ENCODE measurements around the gene TTC33.

The TTC33 gene

DNA sequence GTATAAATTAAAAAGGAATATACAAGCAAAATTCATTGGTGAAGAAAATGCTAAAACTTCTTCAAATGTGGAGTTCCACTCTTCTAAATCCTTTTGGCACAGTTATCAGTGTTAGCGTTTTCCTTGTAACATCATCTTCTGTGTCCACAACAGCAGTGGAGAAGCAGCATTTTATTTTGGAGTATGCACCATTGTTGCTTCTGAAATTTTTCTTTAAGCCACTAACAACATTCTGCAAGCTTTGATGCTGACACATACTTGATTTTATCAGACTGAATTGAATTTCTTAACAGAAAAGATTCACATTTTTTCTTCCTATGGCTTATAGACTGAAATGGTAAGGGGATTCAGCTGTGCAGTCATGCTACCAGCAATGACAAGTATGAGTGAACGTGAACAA lies 136.8 kb downstream of the TTC33 start:
- no peak overlapping the region for H3K4ac ChIP-seq (ENCODE audit: low read depth, low read length)
- no peak overlapping the region for H3K18ac ChIP-seq (ENCODE audit: low read length)
- H3K79me1 ChIP-seq (ENCODE audit: low read length), result no peaks in the 10 kb centered on the region
- no peak overlapping the region for H3K4me3 ChIP-seq (ENCODE audit: low read depth, low read length)
- H3K23ac ChIP-seq (ENCODE audit: low read length), result no peak overlapping the region
- no peaks in the 10 kb centered on the region for H3K36me3 ChIP-seq (ENCODE audit: control insufficient read depth in 1 of 2, insufficient read depth in 2 of 2, low read length in 2 of 2)
- no peaks in the 10 kb centered on the region for H3K9me3 ChIP-seq (ENCODE audit: insufficient read depth, low read depth, low read length)
- no peak overlapping the region for H3K27ac ChIP-seq (ENCODE audit: low read depth, low read length)
- H4K91ac ChIP-seq (ENCODE audit: low read depth, low read length), result no peak overlapping the region
- no peak overlapping the region for H2BK5ac ChIP-seq (ENCODE audit: low read depth, low read length, poor library complexity)
- no peak overlapping the region for H2BK120ac ChIP-seq (ENCODE audit: insufficient read depth, low read length, poor library complexity)
- H2AFZ ChIP-seq (ENCODE audit: insufficient read depth, low read length, poor library complexity), result no peak overlapping the region
- peak in 1 of 2 donors; percentile 30 for DNase-seq
- H3K4me1 ChIP-seq (ENCODE audit: control insufficient read depth in 1 of 2, insufficient read depth in 2 of 2, low read length in 2 of 2), result peaks cover 0 to 1% of the 10 kb centered on the region in 2 experiments
- no peaks in the 10 kb centered on the region for H3K27me3 ChIP-seq (ENCODE audit: insufficient read depth, low read length)
- WGBS (ENCODE audit: extremely low coverage, insufficient coverage, insufficient read length), result no CpG with 5 or more reads among the region's 2 CpGs
- no peak overlapping the region for H2BK12ac ChIP-seq (ENCODE audit: low read length)
- H2AK5ac ChIP-seq (ENCODE audit: low read length), result no peak overlapping the region
- H3K9ac ChIP-seq (ENCODE audit: low read length), result no peak overlapping the region
- H3K14ac ChIP-seq (ENCODE audit: low read length), result no peak overlapping the region
- no peak overlapping the region for H4K8ac ChIP-seq (ENCODE audit: low read depth, low read length)
- no peak overlapping the region for H4K12ac ChIP-seq (ENCODE audit: low read depth, low read length)
- H3K4me2 ChIP-seq (ENCODE audit: low read length), result no peak overlapping the region
- H3K79me2 ChIP-seq (ENCODE audit: control insufficient read depth, insufficient read depth, low read length, poor library complexity), result no peaks in the 10 kb centered on the region

DNA sequence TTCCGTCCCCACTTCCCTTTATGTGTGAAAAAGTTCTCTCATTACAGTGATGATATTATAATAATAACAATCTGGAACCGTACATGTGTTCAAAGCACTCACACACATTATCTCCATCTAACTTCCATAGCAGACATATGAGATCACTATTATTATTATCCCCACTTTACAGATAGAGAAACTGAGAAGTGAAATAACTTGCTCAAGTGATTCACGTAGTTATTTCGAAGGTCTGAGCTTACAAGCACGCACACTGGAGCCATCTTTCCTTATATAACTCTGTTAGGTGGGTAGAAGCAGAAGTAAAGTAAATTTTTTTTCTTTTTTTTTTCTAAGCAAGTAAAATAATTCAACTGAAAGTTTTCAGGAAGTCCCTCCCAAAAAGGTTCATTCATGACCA lies 139.0 kb downstream of the TTC33 start:
- Histone ChIP-seq H2BK120ac (ENCODE audit: insufficient read depth, low read length, poor library complexity) (no peak overlapping the region), H2BK5ac (ENCODE audit: low read depth, low read length, poor library complexity) (no peak overlapping the region), H3K4me1 (ENCODE audit: control insufficient read depth in 1 of 2, insufficient read depth in 2 of 2, low read length in 2 of 2) (no peaks in the 10 kb centered on the region), H3K4ac (ENCODE audit: low read depth, low read length) (no peak overlapping the region), H3K79me1 (ENCODE audit: low read length) (no peaks in the 10 kb centered on the region), H2AK5ac (ENCODE audit: low read length) (no peak overlapping the region), H3K23ac (ENCODE audit: low read length) (no peak overlapping the region), H4K12ac (ENCODE audit: low read depth, low read length) (no peak overlapping the region), H2AFZ (ENCODE audit: insufficient read depth, low read length, poor library complexity) (no peak overlapping the region), H3K14ac (ENCODE audit: low read length) (no peak overlapping the region), H3K18ac (ENCODE audit: low read length) (no peak overlapping the region), H2BK12ac (ENCODE audit: low read length) (no peak overlapping the region), H3K27me3 (ENCODE audit: insufficient read depth, low read length) (no peaks in the 10 kb centered on the region), H3K79me2 (ENCODE audit: control insufficient read depth, insufficient read depth, low read length, poor library complexity) (no peaks in the 10 kb centered on the region), H3K27ac (ENCODE audit: low read depth, low read length) (no peak overlapping the region), H3K9me3 (ENCODE audit: insufficient read depth, low read depth, low read length) (no peaks in the 10 kb centered on the region), H4K8ac (ENCODE audit: low read depth, low read length) (no peak overlapping the region), H3K9ac (ENCODE audit: low read length) (no peak overlapping the region), H3K4me2 (ENCODE audit: low read length) (no peak overlapping the region), H3K4me3 (ENCODE audit: low read depth, low read length) (no peak overlapping the region), H3K36me3 (ENCODE audit: control insufficient read depth in 1 of 2, insufficient read depth in 2 of 2, low read length in 2 of 2) (no peaks in the 10 kb centered on the region), H4K91ac (ENCODE audit: low read depth, low read length) (no peak overlapping the region)
- DNase-seq, result peak in 1 of 2 donors; percentile 11
- no CpG with 5 or more reads among the region's 5 CpGs for WGBS (ENCODE audit: extremely low coverage, insufficient coverage, insufficient read length)

DNA sequence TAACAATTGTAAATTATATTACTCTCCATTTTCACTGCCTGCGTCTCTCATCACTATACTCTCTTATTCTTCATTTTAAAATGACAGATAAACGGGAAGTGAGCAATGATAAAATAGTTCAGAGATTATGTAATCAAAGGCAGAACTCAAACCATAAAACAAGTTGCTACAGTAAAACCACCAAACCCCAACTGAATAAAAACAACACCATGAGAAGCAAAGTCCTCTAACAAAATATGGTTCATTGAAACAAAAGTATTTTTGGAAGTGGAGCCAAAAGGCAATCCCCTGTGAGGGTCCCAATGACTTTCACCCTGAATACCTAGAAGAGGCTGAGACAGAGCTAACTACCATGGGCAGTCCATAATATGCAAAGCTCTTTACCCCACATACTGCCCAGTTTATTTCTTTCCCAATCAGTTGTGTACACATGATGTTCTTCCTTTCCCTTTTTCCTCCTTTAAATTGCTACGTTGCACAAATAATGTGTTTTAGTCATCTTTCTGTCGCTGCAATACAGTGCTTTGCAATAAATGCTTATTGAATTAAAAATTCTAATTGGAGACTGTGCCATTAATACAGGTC lies 140.1 kb downstream of the TTC33 start:
- no peak overlapping the region for H4K8ac ChIP-seq (ENCODE audit: low read depth, low read length)

DNA sequence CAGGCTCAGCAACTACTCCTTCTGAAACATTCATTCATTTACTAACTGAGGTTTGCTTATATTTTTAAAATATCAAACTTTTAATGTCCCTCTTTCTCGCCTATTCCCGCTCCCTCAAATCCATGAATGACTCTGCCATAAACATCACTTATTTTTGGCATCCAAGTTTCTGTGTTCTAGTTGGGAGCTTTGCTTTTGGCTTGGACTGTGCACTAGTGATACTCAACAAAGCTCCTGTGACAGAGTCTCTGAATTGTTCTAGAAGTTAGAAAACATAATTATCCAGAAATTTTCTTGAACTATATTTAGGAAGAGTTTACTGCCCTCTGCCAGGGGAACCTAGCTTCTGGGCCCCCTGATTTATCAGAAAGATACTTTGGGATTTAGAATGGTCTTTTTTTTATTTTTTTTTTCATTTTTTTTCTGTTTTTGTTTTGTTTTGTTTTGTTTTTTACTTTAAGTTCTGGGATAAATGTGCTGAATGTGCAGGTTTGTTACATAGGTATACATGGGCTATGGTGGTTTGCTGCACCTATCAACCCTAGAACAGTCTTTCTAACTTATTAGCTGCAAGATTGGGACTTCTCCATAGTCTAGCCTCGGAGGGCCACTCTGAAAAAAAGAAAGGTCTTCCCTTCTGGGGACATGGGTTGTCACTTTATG lies 140.7 kb downstream of the TTC33 start:
- Histone ChIP-seq H3K36me3 (ENCODE audit: control insufficient read depth in 1 of 2, insufficient read depth in 2 of 2, low read length in 2 of 2) (no peaks in the 10 kb centered on the region), H3K14ac (ENCODE audit: low read length) (no peak overlapping the region), H3K9ac (ENCODE audit: low read length) (no peak overlapping the region), H2BK12ac (ENCODE audit: low read length) (no peak overlapping the region), H2AFZ (ENCODE audit: insufficient read depth, low read length, poor library complexity) (no peak overlapping the region), H3K79me2 (ENCODE audit: control insufficient read depth, insufficient read depth, low read length, poor library complexity) (no peaks in the 10 kb centered on the region), H2BK5ac (ENCODE audit: low read depth, low read length, poor library complexity) (no peak overlapping the region), H2AK5ac (ENCODE audit: low read length) (no peak overlapping the region), H3K18ac (ENCODE audit: low read length) (no peak overlapping the region), H4K91ac (ENCODE audit: low read depth, low read length) (no peak overlapping the region), H3K4me1 (ENCODE audit: control insufficient read depth in 1 of 2, insufficient read depth in 2 of 2, low read length in 2 of 2) (no peaks in the 10 kb centered on the region), H2BK120ac (ENCODE audit: insufficient read depth, low read length, poor library complexity) (no peak overlapping the region), H3K79me1 (ENCODE audit: low read length) (no peaks in the 10 kb centered on the region), H3K23ac (ENCODE audit: low read length) (no peak overlapping the region), H3K9me3 (ENCODE audit: insufficient read depth, low read depth, low read length) (no peaks in the 10 kb centered on the region), H3K4me3 (ENCODE audit: low read depth, low read length) (no peak overlapping the region), H3K27ac (ENCODE audit: low read depth, low read length) (no peak overlapping the region), H3K27me3 (ENCODE audit: insufficient read depth, low read length) (no peaks in the 10 kb centered on the region), H4K8ac (ENCODE audit: low read depth, low read length) (no peak overlapping the region), H3K4me2 (ENCODE audit: low read length) (no peak overlapping the region), H4K12ac (ENCODE audit: low read depth, low read length) (no peak overlapping the region), H3K4ac (ENCODE audit: low read depth, low read length) (no peak overlapping the region)
- no peak for DNase-seq
- WGBS (ENCODE audit: extremely low coverage, insufficient coverage, insufficient read length), result no CpG with 5 or more reads among the region's 3 CpGs

More for the DNA sequence above, 140.1 kb downstream of the TTC33 start:
- H4K12ac ChIP-seq (ENCODE audit: low read depth, low read length), result no peak overlapping the region
- no peak overlapping the region for H3K18ac ChIP-seq (ENCODE audit: low read length)
- no peak overlapping the region for H2BK5ac ChIP-seq (ENCODE audit: low read depth, low read length, poor library complexity)
- H3K79me1 ChIP-seq (ENCODE audit: low read length), result no peaks in the 10 kb centered on the region
- H3K4me2 ChIP-seq (ENCODE audit: low read length), result no peak overlapping the region
- H3K27ac ChIP-seq (ENCODE audit: low read depth, low read length), result no peak overlapping the region
- H3K9ac ChIP-seq (ENCODE audit: low read length), result no peak overlapping the region
- DNase-seq, result no peak
- no peaks in the 10 kb centered on the region for H3K27me3 ChIP-seq (ENCODE audit: insufficient read depth, low read length)
- H3K9me3 ChIP-seq (ENCODE audit: insufficient read depth, low read depth, low read length), result no peaks in the 10 kb centered on the region
- no peak overlapping the region for H2AK5ac ChIP-seq (ENCODE audit: low read length)
- no peaks in the 10 kb centered on the region for H3K36me3 ChIP-seq (ENCODE audit: control insufficient read depth in 1 of 2, insufficient read depth in 2 of 2, low read length in 2 of 2)
- WGBS (ENCODE audit: extremely low coverage, insufficient coverage, insufficient read length), result no CpG with 5 or more reads among the region's 4 CpGs
- no peak overlapping the region for H3K23ac ChIP-seq (ENCODE audit: low read length)
- H2BK120ac ChIP-seq (ENCODE audit: insufficient read depth, low read length, poor library complexity), result no peak overlapping the region
- no peak overlapping the region for H3K4me3 ChIP-seq (ENCODE audit: low read depth, low read length)
- H4K91ac ChIP-seq (ENCODE audit: low read depth, low read length), result no peak overlapping the region
- H3K14ac ChIP-seq (ENCODE audit: low read length), result no peak overlapping the region
- no peak overlapping the region for H2BK12ac ChIP-seq (ENCODE audit: low read length)
- H3K4me1 ChIP-seq (ENCODE audit: control insufficient read depth in 1 of 2, insufficient read depth in 2 of 2, low read length in 2 of 2), result no peaks in the 10 kb centered on the region
- H2AFZ ChIP-seq (ENCODE audit: insufficient read depth, low read length, poor library complexity), result no peak overlapping the region
- no peaks in the 10 kb centered on the region for H3K79me2 ChIP-seq (ENCODE audit: control insufficient read depth, insufficient read depth, low read length, poor library complexity)
- H3K4ac ChIP-seq (ENCODE audit: low read depth, low read length), result no peak overlapping the region

Measured in trophoblast cell (in vitro differentiated cells and primary cell).